ENCODE results near the gene MYH7B. TPM values are rescaled to one million over a fixed set of nuclear protein-coding genes. Genes with fewer than 3 reads are reported as not detected.
A peak's percentile ranks its signal among the peaks of the same experiment; 100 is the strongest.

The MYH7B gene
- total RNA-seq, 1 experiment from 2014 or later: 0.98 TPM

- TF ChIP-seq E2F1 (CRISPR knock-in tag; IDR thresholded peaks at IDR 0.05) (no peak), AR (CRISPR knock-in tag; IDR thresholded peaks at IDR 0.05) (no peak), E2F4 (CRISPR knock-in tag; IDR thresholded peaks at IDR 0.05; ENCODE audit: borderline replicate concordance, low read depth) (no peak), CTCF (IDR thresholded peaks at IDR 0.05) (no peak), IRF1 (CRISPR knock-in tag; IDR thresholded peaks at IDR 0.05) (no peak), ATF2 (CRISPR knock-in tag; IDR thresholded peaks at IDR 0.05; ENCODE audit: borderline replicate concordance, low read depth) (no peak), STAT6 (CRISPR knock-in tag; conservative IDR thresholded peaks at IDR 0.05; ENCODE audit: low read depth) (no peak), ZNF423 (CRISPR knock-in tag; IDR thresholded peaks at IDR 0.05) (no peak), MAX (CRISPR knock-in tag; IDR thresholded peaks at IDR 0.05) (peak; percentile 54; the same call in 1 of the 2 replicates), JUN (CRISPR knock-in tag; IDR thresholded peaks at IDR 0.05) (no peak), ZNF425 (CRISPR knock-in tag; conservative IDR thresholded peaks at IDR 0.05) (no peak), NFYB (CRISPR knock-in tag; conservative IDR thresholded peaks at IDR 0.05; ENCODE audit: low read depth) (no peak), ZNF512 (CRISPR knock-in tag; IDR thresholded peaks at IDR 0.05; ENCODE audit: borderline replicate concordance) (no peak), ZNF138 (CRISPR knock-in tag; conservative IDR thresholded peaks at IDR 0.05) (no peak), ZNF671 (CRISPR knock-in tag; IDR thresholded peaks at IDR 0.05) (no peak), FOXK1 (CRISPR knock-in tag; IDR thresholded peaks at IDR 0.05) (peak; percentile 65), ZBTB43 (CRISPR knock-in tag; IDR thresholded peaks at IDR 0.05) (peak; percentile 59; the same call in 1 of the 2 replicates)
These were observed at the start of gene MYH7B, which contains the start of gene GSS (continued) for GRCh38 chr20:34955231-34956040.

All from WTC11 (cell line).